BJ (cell line): Measurements from ENCODE around the gene ALK. TPM values are rescaled to one million over a fixed set of nuclear protein-coding genes. Genes with fewer than 3 reads are reported as not detected.

Experiments used
- CTCF ChIA-PET: fragments of 350-600 bp; formaldehyde crosslinking; extraction: SDS; loops from one replicate; lab custom pipeline; 2021; ENCODE audit warnings: antibody characterized with exemption, inconsistent platforms; lab: Yijun Ruan, JAX
- POLR2A ChIA-PET: fragments of 300-600 bp; sonication (Branson Sonifier 250); formaldehyde crosslinking; extraction: SDS; loops from one replicate; lab custom pipeline; 2021; ENCODE audit warnings: antibody characterized with exemption; lab: Charles Lee
- DNase-seq: peaks from one replicate; pipeline ENCODE4 v3.0.0-alpha.2; 2011; ENCODE audit warnings: low read depth
- H3K27me3 ChIP-seq: 2 replicates; pipeline ENCODE4 v1.6.0; 2011; ENCODE audit warnings: low read length; ENCODE audit not compliant: control insufficient read depth, insufficient read depth
- H3K36me3 ChIP-seq: 2 replicates; pipeline ENCODE4 v1.5.1; 2011; ENCODE audit warnings: low read length; ENCODE audit not compliant: control insufficient read depth, insufficient read depth
- H3K4me3 ChIP-seq: 2 replicates; pipeline ENCODE4 v1.5.1; 2011; ENCODE audit warnings: low read depth, mild to moderate bottlenecking, control low read depth, low read length
- CTCF ChIP-seq: IDR thresholded peaks from 2 replicates; pipeline ENCODE4 v1.5.1; 2011; ENCODE audit warnings: low read depth, mild to moderate bottlenecking, control low read depth, inconsistent platforms, low read length, moderate library complexity; ENCODE audit not compliant: insufficient read depth
- polyA plus RNA-seq: library from polyadenylated mRNA; depleted of rRNA; stranded (reverse); fragments of >200 nt; gene quantifications from 2 replicates; pipeline ENCODE4 v1.2.3, GENCODE V29; 2011

The ALK gene
- polyA plus RNA-seq, 1 experiment: not detected

GRCh38 chr2:29215073-29215472, 706.3 kb downstream of the ALK start:
- TF ChIP-seq CTCF: no peak
- Histone ChIP-seq H3K4me3 (no peak overlapping the region), H3K36me3 (no peaks in the 10 kb centered on the region), H3K27me3 (no peaks in the 10 kb centered on the region)
- CTCF ChIA-PET: interaction anchor here (0.7 to 1.1 kb wide), 4 partner anchors 10 to 708 kb away, joined by 3 read pairs; no protein-coding TSS in a partner anchor
- POLR2A ChIA-PET: no interaction called here
- no peak for DNase-seq

- TF ChIP-seq CTCF: no peak
- H3K4me3 ChIP-seq: no peak overlapping the region
- CTCF ChIA-PET: interaction anchor here (2.6 kb wide), 1 partner anchor 11 kb away, joined by 9 read pairs; no protein-coding TSS in a partner anchor
- no peaks in the 10 kb centered on the region for H3K36me3 ChIP-seq
- no peak for DNase-seq
- POLR2A ChIA-PET: interaction anchor here (0.6 kb wide), 1 partner anchor 8 kb away, joined by 16 read pairs; no protein-coding TSS in a partner anchor
- no peaks in the 10 kb centered on the region for H3K27me3 ChIP-seq
These were observed 707.5 kb downstream of the ALK start for GRCh38 chr2:29213888-29214291.

GRCh38 chr2:29212009-29212408, 709.4 kb downstream of the ALK start:
- peak; percentile 12 for DNase-seq
- POLR2A ChIA-PET: no interaction called here
- Histone ChIP-seq H3K27me3 (no peaks in the 10 kb centered on the region), H3K36me3 (no peaks in the 10 kb centered on the region), H3K4me3 (no peak overlapping the region)
- CTCF ChIA-PET: interaction anchor here (0.7 to 2.6 kb wide), 9 partner anchors 9 to 630 kb away, joined by 3 to 9 read pairs (median 4); no protein-coding TSS in a partner anchor
- peak; percentile 49 for TF ChIP-seq CTCF

GRCh38 chr2:29209551-29209950, 711.8 kb downstream of the ALK start:
- CTCF ChIA-PET: interaction anchor here (1.2 to 1.9 kb wide), 3 partner anchors 13 to 631 kb away, joined by 3 to 6 read pairs (median 5); no protein-coding TSS in a partner anchor
- Histone ChIP-seq H3K4me3 (no peak overlapping the region), H3K27me3 (no peaks in the 10 kb centered on the region), H3K36me3 (no peaks in the 10 kb centered on the region)
- POLR2A ChIA-PET: interaction anchor here (0.6 kb wide), 1 partner anchor 254 kb away, joined by 5 read pairs; no protein-coding TSS in a partner anchor
- TF ChIP-seq CTCF: no peak
- DNase-seq: no peak

- Histone ChIP-seq H3K27me3 (no peaks in the 10 kb centered on the region), H3K36me3 (no peaks in the 10 kb centered on the region), H3K4me3 (no peak overlapping the region)
- DNase-seq: peak; percentile 6
- ChIA-PET POLR2A (no interaction called here), CTCF (interaction anchor here (0.9 to 1.9 kb wide), 5 partner anchors 11 to 251 kb away, joined by 3 to 6 read pairs (median 4); no protein-coding TSS in a partner anchor)
- no peak for TF ChIP-seq CTCF
These were observed 713.8 kb downstream of the ALK start for GRCh38 chr2:29207352-29208148.
